ENCODE results near the gene PSAT1.

- TF ChIP-seq POLR2A (IDR thresholded peaks at IDR 0.05) (no peak), CTCF (IDR thresholded peaks at IDR 0.05) (no peak)
Observed at GRCh38 chr9:78324068-78324650, 27.2 kb downstream of the PSAT1 start.

Data from gastroesophageal sphincter (tissue), 3 donors.